Mucosa of gallbladder (tissue), 1 donor: ENCODE measurements around the gene GTF2H3. TPM values are rescaled to one million over a fixed set of nuclear protein-coding genes. Genes with fewer than 3 reads are reported as not detected.
"Not testable (repeated sequence)": the region's sequence is repeated elsewhere in the genome, so short reads cannot be mapped to it uniquely, and the experiment has no call there.

Source experiments
- DNase-seq: peaks from one replicate; pipeline ENCODE4 v3.0.0-alpha.2; 2020; ENCODE audit warnings: low spot score
- total RNA-seq: library from RNA; stranded (reverse); gene quantifications from one replicate; pipeline ENCODE4 v1.2.1, GENCODE V29; 2021
- donor health status: DM: no; HTN: no; CAD: no.

The GTF2H3 gene
- total RNA-seq: 18.2 TPM

DNA sequence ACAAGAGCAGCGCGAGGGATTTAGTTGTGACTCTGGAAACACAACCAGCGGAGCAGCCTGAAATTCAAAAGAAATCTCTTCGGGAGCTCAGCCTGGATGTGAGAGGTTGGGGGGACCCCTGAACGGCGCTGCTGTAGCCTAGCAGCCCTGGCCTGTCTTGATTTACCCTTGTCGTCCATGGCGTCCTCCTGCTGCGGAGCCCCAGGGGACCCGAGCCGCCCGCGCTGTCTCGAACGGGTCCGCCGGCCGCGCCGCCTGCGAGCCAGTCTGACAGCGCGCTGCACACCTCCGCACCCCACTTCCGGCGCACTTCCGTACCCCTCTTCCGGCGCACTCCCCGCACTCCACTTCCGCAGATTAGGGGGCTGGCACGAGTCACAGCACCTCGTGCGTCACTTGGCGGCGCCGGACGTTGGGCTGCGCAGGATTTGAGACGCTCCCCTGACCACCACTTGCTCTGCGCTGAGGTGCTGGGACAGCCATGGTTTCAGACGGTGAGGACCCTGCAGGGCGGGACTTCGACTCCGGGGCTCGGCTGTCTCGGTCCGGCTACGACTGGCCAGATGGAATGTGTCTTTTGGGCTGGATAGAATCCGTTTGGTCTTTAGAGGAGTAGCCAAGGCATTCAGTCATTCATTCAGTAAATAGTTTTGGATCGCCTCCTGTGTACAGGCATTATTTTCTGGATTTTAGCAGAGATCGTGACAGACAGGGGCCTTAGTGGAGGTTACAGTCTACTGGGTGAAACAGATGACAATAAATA lies at the start of gene GTF2H3, which contains the start of gene EIF2B1:
Gene GTF2H3, plus strand, starts transcription at position 451 of the 763 bp plus-strand sequence. Its CDS starts 31 bp downstream, at position 482.
Gene EIF2B1, minus strand, starts transcription at position 308 of the 763 bp plus-strand sequence. Its CDS starts 129 bp downstream, at position 179.
- peak; percentile 97 for DNase-seq

- DNase-seq: no peak
These were observed 41.7 kb upstream of the GTF2H3 start for GRCh38 chr12:123591702-123592481.

DNA sequence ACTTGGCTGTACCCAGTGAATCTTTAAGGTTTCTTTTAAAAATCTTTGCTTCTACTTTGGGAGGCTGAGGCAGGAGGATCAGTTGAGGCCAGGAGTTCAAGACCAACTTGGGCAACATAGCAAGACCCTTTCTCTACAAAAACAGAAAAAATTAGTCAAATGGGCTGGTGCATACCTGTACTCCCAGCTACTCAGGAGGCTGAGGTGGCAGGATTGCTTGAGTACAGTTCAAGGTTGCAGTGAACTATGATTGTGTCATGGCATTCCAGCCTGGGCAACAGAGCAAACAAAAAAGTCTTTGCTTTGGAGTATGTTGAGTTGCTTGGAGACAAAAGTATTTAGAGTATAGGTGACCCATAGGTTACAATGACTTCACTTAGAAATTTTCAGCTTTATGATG lies 37.9 kb upstream of the GTF2H3 start:
- DNase-seq: no peak

- no peak for DNase-seq
These were observed 36.5 kb upstream of the GTF2H3 start for GRCh38 chr12:123597100-123597499.

- DNase-seq: no peak
These were observed 35.1 kb upstream of the GTF2H3 start for GRCh38 chr12:123598522-123598921.

DNA sequence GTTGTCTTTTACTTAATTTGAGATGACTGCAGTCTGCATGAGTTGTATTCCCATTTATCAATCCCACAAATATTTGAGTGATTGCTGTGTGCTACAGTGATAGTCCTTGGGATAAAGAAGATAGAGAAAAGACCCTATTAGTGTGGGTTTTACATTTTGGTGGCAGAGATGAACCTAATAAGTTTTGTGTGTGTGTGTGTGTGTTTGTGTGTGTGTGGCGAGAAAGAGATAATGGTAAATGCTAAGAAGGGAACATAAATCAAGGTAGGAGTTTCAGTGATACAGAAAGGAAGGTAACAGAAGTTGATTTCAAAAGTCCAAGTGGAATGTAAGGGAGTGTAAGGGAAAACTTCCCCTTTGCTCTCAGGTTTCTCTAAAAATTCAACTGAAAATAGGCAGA lies 34.3 kb upstream of the GTF2H3 start:
- no peak for DNase-seq

- DNase-seq: no peak
These were observed 33.9 kb upstream of the GTF2H3 start for GRCh38 chr12:123599721-123600120.

GRCh38 chr12:123601602-123602489 lies 31.8 kb upstream of the GTF2H3 start, which contains the start of gene DDX55:
Gene DDX55, plus strand, starts transcription at chr12:123602099. Its CDS starts 50 bp downstream, at chr12:123602149.
- peak; percentile 84 for DNase-seq

- DNase-seq: no peak
These were observed 30.9 kb upstream of the GTF2H3 start for GRCh38 chr12:123602651-123603195.

- DNase-seq: not testable (repeated sequence)
These were observed 30.1 kb upstream of the GTF2H3 start for GRCh38 chr12:123603495-123603894.

DNA sequence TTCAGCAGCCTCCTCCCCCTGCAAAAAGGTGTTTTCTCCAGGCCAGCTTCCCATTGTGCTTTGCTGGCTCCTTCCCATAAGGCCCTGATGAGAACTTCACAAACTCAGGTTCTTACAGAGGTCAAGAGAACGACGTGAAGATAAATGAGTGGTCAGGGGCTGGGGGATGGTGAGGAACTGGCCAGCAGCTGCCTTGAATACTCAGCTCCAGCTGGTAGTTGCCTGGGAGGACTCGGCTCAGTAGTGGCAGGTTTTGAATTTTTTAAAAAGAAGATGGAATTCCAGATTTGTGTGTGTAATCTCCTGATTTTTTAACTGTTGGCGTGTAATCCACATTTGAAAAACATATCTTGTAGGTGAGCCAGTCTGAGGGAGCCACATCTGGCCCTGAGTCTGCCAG lies 25.9 kb upstream of the GTF2H3 start:
- DNase-seq: no peak

- DNase-seq: no peak
These were observed 25.4 kb upstream of the GTF2H3 start for GRCh38 chr12:123608182-123608581.

GRCh38 chr12:123614110-123614509 lies 19.5 kb upstream of the GTF2H3 start:
- no peak for DNase-seq

DNA sequence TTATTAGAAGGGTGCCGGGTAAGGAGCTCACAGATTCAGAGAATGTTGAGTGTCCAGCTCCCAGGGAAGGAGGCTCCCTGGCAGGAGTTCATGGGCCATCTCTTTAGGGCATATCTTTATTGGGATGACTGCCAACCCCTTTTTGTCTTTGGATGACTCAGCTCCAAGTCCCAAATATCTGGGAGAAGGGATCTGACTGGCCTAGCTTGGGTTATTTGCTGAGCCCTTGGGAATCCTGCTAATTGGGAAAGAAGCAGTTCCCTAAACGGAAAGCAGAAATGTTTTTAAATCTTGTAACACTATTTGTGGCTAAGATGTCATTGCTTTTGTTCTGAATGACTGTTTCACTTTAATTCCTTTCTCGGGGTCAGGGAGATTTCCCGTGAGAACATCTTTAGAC lies 19.1 kb upstream of the GTF2H3 start:
- no peak for DNase-seq

- DNase-seq: no peak
These were observed 16.5 kb upstream of the GTF2H3 start for GRCh38 chr12:123617144-123617543.

DNA sequence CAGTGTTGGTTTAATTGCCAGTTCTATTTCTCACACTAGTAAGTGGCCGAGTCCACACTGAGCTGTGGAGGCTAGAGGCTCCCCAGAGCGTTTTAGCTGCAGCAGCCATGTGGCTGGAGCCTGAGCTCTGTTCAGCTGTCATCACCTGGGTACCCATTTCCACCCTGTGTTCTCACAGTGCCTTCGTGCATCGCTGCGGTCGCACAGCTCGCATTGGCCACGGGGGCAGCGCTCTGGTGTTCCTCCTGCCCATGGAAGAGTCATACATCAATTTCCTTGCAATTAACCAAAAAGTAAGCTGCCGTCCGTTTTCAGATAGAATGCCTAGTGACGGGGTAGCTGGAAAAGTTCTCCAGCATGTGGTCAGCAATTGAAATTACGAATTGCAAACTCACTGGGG lies 16.0 kb upstream of the GTF2H3 start:
- no peak for DNase-seq

DNA sequence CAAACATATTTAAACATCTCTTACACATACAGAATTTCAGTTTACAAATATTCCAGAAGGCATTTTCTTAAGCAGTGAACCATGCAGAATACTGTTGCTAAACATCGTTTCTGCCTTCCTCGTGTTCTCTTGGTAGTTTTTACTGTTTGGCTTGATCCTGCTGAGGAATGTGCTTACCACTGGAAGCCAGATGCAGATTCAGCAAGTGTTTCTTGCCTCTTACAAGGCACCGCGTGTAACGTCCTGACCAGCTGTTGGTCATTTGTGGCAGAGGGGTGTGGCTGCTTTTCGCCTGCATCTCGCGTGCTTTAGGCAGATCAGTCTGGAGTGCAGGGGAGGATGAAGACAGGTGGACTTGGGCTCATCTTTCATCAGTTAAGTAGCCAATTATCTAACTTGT lies 12.5 kb upstream of the GTF2H3 start:
- no peak for DNase-seq

DNA sequence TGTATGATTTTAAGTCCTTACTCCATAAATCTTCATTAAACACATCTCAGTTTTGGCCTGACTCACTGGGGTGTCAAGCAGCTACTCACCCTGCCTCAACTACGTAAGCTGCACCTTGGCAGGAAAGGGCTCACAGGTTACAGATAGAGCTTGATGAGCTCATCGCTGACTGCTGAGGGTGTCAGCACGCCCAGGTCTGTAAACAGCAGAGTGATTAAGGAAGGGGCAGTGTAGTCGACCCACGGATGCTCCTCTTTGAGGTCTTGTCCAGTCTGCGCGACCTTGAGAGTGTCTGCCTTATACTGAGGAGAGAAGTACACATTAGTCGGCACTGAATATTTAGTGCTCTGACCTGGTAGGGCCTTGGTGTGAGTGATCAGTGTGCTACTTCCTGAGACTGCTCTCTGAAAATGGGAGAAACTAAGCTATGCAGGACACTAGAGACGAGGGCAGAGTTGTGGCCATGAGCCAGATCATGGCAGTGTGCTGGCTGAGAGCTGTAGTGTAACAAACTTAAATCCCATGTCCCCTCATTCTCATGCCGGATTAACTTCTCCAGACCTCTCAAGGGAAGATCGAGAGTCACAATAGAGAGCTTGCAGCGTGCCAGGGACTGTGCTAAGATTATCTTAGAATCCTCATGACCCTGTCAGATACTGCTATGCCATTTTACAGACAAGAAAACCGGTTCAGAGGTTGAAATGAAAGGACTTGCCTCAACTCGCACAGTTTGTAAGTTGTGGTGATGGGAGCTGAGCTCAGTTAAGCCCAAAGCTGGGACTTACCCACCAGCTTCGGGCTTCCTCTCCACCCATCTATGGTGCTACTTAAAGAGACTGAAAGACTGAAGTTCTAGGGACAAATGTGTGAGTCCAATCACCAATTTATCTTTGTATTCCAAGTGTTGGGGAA lies 11.8 kb upstream of the GTF2H3 start:
- DNase-seq: no peak

DNA sequence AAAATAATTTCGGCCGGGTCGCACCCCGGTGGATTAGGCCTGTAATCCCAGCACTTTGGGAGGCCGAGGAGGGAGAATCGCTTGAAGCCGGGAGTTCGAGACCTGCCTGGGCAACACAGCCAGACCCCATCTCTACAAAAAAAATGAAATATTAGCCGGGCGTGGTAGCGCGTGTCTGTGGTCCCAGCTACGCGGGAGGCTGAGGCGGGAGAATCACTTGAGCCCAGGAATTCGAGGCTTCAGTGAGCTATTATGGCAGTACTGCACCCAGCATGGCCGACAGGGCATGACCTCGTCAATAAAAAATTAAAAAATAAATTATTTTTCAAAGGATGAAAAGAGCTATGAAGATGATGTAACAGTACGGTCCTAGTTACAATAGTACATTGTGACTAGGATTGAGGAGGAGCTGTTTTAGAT lies 523 bp downstream of the GTF2H3 start:
- DNase-seq: no peak

DNA sequence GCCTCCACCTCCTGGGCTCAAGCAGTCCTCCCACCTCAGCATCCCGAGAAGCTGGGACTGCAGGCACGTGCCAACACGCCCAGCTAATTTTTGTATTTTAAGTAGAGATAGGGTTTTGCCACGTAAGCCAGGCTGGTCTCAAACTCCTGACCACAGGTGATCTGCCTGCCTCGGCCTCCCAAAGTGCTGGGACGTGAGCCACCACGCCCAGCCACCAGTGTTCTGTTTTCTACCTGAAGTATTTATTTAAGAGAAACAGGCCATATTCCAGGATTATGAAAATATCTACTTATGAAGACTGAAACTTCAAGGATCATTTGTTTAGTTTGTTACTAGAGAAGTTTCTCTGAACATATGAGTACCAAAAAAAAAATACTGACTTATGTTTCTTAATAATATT lies 10.3 kb downstream of the GTF2H3 start:
- no peak for DNase-seq
